GM21515 (cell line): ENCODE data around the gene PRKN.
"Not testable (repeated sequence)": the region's sequence is repeated elsewhere in the genome, so short reads cannot be mapped to it uniquely, and the experiment has no call there.

Experiments
- ATAC-seq: cut with Tn5 transposase; IDR thresholded peaks from one replicate; pipeline ENCODE4 v1.9.1; 2021; ENCODE audit not compliant: unreplicated experiment

Gene PRKN

DNA sequence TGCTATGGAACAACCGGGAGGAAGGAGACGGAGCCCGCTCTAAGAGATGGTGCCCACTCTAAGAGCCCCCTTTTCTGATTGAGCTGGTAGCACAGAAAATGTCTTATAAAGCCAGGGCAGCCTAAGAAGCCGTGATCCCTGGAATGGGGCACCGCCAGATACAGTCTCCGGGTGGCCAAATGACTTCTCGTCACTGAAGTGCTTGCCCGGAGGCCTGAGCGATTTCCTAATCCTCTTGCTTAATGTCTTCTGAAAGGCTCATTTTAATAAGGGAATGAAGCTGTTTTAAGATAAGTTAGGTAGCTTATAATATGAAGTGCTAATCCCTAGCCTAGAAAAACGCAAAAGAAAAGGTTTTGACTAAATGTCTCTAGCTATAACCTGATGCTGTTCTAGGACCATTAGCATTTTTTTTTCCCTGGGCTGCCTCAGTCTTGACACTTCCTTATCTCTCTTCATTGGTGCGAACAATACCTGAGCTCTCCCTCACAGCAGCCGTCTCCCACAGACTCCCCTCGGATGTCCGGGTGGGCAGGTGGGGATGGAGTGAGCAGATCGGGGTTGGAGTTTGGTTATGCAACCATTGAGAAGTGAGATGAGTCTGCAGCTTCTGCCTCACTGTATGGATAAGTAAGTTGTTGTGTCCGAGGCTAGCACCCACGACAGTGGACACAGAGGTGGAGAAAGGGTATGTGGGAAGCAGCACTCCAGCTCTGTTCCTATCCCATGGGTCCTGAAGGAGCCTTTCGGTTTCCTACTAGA, 894.3 kb downstream of the PRKN start:
- ATAC-seq = no peak

DNA sequence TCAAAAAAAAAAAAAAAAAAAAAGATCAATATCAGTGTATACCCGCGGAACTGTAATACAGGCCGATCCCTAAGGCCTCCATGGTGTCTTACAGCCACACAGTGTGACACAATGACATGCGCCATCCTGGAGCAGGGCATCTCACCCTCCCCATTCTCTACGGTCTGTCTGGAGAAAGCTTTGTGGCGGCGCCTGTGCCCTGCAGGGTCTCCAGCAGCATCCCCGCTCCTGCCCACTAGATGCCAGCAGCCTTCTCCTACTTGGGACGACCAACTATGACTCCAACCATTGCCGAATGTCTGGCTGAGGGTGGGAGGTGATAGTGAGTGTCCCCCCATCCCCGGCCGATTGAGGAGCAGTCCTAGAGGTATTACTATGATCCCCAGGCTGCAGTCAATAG, 894.9 kb downstream of the PRKN start:
- ATAC-seq = no peak

DNA sequence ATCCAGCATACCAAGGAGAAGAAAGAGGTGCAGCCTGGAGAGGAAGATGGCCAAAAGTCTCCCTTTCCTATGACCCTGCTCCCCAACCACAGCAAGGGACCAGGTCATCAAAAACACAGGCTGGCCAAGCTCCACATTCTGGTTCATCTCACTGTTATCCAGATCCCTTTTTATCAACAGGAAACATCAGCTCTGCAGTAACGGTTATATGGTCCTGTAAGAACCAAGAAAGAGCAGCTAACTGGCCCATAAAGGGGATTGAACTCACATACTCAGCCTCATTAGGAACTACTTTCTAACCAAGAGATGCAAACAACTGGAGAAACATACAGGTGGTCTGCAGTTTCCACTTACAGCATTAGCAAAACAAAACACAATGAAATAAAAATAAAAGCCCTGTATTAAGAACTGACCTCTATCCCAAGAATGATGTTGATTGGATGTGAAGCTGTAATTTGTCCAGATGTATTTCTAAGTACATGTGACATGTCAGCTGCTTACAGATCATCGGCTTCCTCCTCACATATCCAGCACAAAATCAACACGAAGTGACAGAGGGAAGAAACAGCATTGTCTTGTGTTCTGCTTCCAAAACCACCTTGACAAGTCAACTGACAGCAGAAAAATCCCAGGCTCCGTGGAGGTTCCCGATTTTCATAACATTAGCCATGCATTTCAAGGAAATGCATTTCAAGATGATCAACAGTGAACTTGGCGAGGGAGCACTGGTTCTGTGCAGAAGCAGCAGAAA, 896.5 kb downstream of the PRKN start:
- ATAC-seq = no peak

DNA sequence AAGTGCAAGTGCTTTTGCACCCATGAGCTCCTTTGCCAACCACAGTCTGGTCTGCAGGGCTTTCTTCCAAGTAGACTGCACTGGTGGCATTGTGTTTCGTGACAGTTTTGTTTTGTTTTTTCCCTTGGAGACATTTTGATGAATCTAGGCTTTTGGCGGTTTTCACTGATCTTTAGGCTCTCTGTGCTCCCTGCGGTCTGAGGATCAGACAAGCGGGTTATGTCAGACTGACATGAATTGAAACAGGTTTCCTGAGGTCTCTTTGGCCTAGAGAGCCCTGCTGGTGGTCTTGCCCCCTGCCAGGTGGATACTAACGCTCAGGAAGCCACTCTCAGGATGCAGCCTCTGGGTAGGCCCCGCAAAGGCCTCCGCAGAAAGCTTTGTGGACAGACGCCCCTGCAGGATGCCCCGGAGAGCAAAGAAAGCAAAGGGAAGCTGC, 898.3 kb downstream of the PRKN start:
- no peak for ATAC-seq

DNA sequence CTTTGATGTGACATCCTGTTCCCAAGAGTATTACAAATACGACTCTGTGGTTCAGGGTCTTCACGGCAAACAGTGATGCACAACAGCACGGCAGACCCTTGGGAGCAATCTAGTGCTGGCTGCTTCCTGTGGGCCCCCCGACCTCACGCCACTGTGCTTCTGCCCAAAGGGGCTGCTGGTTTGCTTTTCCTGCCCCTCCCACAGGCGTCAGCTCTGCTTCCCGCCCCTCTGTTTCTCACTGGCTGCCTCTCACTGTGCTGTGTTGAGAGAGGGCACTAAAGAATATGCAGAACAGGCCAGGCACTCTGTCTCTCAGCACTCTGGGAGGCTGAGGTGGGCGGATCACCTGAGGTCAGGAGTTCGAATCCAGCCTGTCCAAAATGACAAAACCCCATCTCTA, 899.2 kb downstream of the PRKN start:
- ATAC-seq = no peak

DNA sequence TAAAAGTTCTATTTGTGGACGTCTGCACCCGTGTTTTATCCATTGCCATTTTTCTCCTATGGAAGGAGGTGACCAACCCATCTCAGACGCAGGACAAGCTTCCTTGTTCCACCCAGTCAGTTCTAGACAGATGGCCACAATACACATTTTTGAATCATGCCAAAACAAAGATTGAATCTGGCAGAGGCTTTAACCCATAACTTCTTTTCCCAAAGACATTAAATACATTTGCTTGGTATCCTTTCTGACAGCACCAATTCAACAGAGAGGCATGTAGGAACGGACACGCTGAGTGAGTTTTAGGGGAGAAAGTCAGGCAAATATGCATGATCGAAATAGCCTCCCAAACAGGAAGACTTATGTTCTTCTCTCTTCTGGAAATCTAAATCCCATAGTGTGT, 901.1 kb downstream of the PRKN start:
- no peak for ATAC-seq

DNA sequence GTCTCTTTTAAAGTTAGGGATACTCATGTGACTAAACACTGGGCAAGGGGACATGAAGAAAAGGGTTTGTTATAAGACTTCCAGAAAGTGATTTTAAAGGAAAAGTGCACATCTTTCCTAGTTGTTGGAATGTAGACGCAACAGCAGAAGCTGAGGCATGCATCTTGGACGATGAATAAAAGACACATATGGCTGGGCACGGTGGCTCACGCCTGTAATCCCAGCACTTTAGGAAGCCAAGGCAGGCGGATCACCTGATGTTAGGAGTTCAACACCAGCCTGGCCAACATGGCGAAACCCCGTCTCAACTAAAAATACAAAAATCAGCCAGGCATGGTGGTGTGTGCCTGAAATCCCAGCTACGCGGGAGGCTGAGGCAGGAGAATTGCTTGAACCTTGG, 905.4 kb downstream of the PRKN start:
- ATAC-seq = not testable (repeated sequence)

DNA sequence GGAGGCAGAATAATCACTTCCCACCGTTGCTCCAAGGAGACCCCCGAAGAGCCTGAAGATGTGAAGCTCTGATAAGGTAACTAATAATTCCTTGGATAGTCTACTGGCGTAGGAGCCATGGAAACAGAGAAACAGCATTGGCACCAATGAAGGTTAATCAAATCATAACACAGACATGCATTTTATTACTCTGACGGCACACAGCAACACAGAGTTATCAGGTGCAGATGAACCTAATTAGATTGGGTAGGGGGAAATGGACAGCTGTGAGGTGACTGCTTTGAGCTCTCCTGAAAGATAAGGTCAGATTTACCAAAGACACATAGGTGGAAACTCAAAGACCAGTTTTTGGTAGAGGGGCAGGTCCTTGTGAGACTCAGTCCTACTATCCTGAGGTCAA, 909.7 kb downstream of the PRKN start:
- ATAC-seq = no peak

DNA sequence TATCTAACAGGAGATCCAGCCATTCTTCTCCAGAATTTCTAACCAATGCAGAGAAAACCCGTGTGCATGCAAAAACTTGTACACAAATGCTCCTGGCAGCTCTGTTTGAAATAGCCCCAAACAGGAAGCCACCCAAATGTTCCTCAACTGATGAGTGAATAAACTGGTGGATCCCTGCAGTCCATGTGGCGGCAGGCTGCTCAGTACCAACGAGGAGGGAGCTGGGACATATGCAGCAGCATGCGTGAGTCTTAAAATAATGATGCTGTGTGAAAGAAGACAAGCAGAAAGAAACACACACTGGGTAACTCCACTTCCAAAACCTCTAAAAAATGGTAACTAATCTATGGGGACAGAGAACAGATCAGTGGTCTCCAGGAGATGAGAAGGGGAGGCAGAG, 911.6 kb downstream of the PRKN start:
- no peak for ATAC-seq

DNA sequence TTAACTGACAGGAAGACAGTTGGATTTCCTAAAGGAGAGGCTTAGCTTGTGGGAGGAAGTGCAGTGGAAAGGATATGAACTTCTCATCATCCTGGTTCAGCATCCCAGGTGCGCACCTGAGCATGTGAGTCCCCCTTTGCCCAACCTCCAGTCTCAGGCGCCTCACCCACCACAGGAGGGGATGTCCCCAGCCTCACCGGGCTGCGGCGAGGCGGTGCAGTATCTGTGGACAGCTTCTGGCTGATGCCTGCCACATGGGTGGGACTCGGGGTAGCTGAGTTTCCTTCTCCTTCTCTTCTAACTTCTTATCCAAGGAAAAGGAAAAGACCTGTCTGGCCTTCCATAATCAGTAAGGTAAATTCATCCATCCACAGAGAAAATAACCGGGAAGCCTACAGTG, 914.4 kb downstream of the PRKN start:
- ATAC-seq = no peak

DNA sequence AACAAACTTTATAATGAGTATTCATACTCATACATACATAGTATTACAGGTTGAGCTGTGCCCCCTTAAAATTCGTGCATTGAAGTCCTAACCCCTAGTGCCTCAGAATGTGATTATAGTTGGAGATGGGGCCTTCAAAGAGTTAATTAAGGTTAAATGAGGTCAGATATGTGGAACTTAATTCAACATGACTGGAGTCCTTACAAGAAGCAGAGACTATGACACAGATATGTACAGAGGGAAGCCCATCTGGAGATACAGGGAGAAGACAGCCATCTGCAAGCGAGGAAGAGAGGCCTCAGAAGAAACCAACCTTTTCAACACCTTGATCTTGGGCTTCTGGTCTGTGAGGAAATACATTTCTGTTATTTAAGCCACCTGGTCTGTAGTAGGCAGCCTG, 917.6 kb downstream of the PRKN start:
- no peak for ATAC-seq

DNA sequence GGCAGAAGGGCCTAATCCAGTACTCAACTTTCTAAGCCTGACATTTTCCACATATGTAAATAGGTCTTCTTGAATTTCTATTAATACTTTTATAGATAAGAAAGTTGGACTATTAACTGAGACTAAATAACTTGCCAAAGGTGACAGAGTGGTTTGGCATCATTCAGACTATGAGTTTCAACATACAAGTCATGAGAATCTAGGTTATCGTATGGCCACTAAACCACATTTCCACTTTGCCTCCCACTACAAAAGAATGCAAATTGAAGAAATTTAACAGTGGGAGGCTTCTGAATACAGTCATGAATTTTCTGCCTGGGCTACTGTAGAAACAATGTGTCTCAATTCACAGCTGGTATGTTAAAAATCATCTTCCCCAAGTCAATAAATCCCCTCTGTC, 922.7 kb downstream of the PRKN start:
- no peak for ATAC-seq

DNA sequence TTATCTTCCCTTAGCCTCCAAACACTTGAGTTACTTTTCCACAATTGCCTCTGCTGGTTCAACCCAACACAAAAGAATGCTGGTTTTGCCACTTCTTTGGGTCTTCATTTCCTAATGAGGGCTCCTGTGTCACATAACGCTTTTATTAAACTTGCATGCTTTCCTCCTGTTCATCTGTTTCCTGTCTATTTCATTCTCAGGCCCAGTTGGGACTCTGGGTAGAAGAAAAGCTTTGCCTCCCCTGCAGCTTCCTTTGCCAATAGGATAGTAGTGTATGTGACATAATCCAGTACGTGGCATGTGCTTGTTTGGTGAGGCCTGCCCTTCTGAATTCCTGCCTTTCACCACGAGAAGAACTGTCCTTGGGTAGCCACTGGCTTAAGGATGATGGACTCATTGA, 924.4 kb downstream of the PRKN start:
- ATAC-seq = no peak

DNA sequence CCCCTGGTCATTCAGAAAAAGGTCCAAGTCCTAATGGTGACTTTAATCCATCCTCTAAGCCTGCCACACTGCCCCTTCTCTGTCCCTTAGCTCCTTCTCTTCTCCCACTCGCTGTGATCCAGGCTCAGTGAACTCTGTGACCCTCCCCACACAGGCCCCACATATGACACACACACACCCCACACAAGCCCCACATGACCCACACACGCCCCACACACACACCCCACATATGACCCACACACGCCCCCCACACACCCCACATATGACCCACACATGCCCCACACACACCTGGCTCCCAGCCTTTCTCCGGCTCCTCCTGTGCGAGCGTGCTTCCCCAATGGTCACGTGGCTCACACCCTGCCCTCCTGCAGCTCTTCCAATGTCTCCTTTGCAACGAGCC, 925.3 kb downstream of the PRKN start:
- no peak for ATAC-seq

DNA sequence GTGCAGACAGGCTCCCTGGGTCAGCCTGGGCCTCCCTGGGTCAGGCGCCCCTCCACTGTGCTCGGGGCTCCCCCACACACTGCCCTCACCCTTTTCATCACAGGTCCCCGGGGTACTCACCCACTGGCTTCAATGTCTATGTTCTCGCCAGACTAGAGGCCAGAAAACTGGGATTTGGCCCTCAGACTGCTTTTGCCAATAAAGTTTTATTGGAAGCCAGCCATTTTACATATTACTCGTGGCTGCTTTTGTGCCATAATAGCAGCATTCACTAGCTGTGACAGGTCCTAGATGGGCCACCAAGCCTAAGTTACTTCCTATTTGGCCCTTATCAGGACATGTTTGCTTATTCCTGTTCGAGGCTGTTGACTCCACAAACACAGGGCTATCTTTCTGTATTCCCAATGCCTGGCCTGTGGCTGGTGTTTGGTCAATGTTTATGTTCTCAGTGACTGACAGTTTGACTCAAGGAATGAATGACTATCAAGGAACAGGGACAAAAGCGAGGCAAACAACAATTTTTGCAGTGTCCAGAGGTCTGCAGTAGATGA, 928.6 kb downstream of the PRKN start:
- ATAC-seq = no peak

DNA sequence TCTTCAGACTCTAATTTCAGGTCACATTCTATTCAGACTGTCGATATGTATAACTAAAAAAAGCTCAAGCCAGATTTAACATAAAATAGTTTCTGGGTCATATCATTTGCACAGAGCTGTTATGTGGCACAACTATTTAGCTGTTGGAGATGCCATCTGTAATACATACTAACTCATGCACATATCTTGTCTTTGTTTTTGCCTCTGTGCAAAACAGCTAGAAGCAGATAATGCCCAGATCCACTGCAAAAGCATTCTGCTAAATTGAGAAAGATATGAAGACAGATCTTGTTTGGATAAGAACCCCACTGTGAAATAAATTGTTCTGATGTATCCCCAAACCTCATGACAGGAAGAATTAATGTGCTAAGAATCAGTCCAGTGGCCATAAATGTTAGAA, 930.9 kb downstream of the PRKN start:
- ATAC-seq = no peak

DNA sequence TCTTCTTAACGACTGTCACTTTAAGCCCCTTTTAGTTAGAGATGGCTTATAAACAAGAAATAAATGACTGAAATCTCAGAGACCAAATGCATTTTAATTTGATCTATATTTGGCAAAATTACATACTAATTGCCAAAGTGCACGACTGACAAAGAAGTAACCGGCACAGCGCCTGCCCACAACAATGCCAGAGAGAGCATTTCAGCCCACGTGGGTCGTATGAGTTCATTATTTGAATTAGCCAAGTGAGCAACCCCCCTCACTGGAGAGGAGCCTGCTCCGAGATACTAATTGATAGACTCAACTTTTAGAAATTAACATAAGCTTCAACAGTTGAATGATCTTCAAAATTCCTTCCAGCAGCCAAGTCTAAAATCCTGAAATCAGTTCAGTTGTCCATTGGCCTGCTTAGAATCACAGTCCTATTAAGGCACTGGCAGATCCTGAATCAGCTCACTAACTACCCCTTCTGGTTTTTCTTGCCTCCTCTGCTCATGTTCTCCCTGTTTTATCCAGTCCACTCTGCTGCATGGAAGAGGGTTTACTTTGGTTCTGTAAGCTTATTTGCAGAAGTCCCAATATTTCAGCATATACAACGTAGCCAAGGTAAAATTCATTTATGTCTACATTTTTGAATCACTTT, 934.6 kb downstream of the PRKN start:
- ATAC-seq = no peak

DNA sequence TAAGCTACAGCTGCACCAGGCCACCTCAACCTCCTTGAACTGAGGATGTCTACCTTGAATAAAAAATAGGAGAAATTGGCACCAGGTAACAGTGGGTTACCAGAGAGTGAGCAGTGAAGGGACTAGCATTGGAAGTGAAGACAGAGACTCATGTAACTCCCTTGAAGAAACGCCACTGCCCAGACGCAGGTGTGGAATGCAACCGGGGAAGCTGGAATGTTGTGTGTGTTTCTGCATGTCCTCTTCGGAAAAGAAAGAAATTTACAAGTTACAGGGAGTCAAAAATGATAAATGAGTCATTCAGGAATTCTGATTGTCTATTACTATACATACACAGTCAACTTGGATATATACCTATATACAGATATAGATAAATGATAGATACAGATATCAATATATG, 939.0 kb downstream of the PRKN start:
- ATAC-seq = no peak

DNA sequence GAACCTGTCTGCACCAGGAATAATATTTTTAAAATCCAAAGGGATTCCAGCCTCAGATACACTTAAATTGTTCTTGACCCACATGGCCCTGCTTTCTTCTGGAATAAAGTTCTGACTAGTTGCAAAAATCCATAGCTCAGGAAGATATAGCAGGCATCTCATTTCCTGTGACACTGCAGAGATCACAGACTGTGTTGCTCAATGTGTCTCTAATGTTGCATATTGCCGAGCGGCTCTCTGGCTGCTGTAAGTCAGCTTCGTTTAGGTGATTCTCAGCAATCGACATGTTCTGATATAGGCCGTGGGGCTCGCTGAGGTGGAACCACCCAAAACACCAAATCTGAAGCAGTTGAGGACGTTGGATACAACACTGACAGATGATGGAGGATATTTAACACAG, 955.4 kb downstream of the PRKN start:
- no peak for ATAC-seq

DNA sequence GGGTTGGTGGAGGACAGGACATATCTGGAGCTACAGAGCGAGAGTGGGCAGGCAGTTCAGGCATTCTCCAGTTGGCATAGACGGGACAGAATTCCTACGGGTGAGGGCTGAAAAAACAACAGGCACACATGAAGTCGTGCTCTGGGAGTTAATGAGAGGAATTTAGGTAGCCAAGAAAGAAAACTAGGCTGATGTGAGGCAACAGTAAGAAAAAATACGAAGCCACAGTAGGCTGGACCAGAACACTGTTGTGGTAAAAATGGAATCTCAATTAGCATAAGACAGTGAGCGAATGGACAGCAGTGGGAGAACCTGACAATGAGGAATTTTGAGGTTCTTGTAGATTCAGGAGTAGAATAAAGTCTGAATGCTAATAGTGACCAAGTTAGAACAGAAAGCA, 965.6 kb downstream of the PRKN start:
- no peak for ATAC-seq

DNA sequence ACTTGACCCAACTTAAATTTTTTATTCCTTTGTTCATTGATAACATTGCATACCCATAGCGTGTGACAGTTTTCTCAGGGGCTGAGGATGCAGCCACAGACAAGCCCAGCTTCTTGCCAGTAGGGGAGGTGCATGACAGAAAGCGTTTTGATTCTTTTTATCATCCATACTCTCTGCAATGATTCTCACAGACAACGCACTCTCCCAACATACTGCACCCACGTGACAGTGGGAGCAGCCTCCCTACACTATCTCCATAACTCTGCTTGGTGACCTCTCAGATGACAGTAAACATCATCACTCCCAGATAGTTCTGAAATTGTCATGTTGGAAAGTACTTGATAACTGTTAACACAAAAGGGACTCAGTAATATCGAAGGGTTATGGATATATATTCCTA, 972.5 kb downstream of the PRKN start:
- ATAC-seq = no peak

DNA sequence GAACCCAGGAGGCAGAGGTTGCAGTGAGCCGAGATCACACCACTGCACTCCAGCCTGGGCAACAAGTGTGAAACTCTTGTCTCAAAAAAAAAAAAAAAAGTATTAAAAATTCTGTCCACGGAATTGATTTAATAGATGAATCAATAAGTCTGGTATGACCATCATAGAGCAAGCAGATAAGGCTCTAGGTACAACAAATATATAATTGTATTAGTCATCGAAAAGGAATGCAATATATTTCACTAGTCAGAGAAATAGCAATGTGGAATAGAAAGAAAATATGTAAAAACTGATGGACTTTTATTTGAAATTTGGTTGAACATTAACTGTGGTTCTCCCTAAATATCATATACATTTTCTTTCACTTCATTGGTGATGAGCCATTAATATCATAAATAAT, 976.9 kb downstream of the PRKN start:
- no peak for ATAC-seq
